ENCODE measurements around the gene EVI2A. TPM values are rescaled to one million over a fixed set of nuclear protein-coding genes. Genes with fewer than 3 reads are reported as not detected.

EVI2A gene
- total and polyA plus RNA-seq, 9 of the 15 experiments (the other 6 are each of a cell fraction or from before 2014, with no cell fraction given), result 0.06 to 0.37 (median 0.15) TPM; not detected in 3

DNA sequence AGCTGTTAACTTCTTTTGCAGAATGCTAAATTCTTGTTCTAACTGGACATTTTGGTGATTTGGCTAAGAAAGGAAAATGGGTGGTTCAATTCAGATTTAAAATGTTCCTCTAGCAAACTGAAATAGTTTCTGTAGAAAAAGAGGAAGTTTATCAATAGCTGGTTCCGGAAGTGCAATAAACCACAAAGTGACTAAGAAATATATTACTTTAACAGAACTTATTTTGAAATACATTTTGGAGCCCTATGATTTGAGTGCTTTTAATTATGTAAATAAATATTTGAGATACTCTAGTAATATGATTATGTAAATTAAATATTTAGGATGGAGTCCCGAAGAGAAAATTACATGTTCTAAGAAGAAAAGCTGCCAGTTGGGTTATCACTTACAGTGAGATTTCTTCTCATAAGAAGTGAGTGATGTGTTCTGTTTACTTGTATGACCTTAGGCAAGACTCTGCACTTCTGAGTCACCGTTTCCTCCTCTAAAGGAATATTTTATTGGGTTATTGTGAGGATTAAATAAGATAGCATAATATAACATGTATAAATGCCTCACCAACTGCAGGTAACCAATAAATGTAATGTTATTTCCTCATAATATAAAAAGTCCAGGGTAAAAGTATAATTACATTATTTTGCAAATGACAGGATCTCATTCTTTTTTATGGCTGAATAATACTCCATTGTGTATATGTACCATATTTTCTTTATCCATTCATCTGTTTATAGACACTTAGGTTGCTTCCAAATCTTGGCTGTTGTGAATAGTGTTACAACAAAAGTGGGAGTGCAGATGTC lies 7.2 kb downstream of the EVI2A start, which contains the start of gene EVI2B (continued):
- TF ChIP-seq, protein P1, sequence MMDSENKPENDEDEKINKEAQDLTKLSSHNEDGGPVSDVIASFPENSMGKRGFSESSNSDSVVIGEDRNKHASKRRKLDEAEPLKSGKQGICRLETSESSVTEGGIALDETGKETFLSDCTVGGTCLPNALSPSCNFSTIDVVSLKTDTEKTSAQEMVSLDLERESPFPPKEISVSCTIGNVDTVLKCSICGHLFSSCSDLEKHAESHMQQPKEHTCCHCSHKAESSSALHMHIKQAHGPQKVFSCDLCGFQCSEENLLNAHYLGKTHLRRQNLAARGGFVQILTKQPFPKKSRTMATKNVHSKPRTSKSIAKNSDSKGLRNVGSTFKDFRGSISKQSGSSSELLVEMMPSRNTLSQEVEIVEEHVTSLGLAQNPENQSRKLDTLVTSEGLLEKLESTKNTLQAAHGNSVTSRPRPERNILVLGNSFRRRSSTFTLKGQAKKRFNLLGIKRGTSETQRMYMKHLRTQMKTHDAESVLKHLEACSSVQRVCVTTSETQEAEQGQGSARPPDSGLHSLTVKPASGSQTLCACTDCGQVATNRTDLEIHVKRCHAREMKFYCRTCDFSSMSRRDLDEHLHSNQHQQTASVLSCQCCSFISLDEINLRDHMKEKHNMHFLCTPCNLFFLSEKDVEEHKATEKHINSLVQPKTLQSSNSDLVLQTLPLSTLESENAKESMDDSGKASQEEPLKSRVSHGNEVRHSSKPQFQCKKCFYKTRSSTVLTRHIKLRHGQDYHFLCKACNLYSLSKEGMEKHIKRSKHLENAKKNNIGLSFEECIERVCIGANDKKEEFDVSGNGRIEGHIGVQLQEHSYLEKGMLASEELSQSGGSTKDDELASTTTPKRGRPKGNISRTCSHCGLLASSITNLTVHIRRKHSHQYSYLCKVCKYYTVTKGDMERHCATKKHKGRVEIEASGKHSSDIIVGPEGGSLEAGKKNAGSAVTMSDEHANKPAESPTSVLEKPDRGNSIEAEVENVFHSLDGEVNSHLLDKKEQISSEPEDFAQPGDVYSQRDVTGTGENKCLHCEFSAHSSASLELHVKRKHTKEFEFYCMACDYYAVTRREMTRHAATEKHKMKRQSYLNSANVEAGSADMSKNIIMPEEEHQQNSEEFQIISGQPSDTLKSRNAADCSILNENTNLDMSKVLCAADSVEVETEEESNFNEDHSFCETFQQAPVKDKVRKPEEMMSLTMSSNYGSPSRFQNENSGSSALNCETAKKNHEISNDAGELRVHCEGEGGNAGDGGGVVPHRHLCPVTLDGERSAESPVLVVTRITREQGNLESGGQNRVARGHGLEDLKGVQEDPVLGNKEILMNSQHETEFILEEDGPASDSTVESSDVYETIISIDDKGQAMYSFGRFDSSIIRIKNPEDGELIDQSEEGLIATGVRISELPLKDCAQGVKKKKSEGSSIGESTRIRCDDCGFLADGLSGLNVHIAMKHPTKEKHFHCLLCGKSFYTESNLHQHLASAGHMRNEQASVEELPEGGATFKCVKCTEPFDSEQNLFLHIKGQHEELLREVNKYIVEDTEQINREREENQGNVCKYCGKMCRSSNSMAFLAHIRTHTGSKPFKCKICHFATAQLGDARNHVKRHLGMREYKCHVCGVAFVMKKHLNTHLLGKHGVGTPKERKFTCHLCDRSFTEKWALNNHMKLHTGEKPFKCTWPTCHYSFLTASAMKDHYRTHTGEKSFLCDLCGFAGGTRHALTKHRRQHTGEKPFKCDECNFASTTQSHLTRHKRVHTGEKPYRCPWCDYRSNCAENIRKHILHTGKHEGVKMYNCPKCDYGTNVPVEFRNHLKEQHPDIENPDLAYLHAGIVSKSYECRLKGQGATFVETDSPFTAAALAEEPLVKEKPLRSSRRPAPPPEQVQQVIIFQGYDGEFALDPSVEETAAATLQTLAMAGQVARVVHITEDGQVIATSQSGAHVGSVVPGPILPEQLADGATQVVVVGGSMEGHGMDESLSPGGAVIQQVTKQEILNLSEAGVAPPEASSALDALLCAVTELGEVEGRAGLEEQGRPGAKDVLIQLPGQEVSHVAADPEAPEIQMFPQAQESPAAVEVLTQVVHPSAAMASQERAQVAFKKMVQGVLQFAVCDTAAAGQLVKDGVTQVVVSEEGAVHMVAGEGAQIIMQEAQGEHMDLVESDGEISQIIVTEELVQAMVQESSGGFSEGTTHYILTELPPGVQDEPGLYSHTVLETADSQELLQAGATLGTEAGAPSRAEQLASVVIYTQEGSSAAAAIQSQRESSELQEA (IDR thresholded peaks at IDR 0.05; ENCODE audit: low read depth), result no peak
- peak; percentile 89 for TF ChIP-seq ZNF146 (CRISPR knock-in tag; IDR thresholded peaks at IDR 0.05; ENCODE audit: unreplicated experiment)
- no peak for TF ChIP-seq ZZZ3 (IDR thresholded peaks at IDR 0.05)
- TF ChIP-seq LEF1 (IDR thresholded peaks at IDR 0.05), result peak; percentile 60; the same call in 1 of the 2 replicates
- TF ChIP-seq, protein P2, sequence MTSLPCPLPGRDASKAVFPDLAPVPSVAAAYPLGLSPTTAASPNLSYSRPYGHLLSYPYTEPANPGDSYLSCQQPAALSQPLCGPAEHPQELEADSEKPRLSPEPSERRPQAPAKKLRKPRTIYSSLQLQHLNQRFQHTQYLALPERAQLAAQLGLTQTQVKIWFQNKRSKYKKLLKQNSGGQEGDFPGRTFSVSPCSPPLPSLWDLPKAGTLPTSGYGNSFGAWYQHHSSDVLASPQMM (CRISPR knock-in tag; IDR thresholded peaks at IDR 0.05), result no peak
- TF ChIP-seq GTF2E2 (tag; IDR thresholded peaks at IDR 0.05), result peak; percentile 38; the same call in 1 of the 2 replicates
- peak; percentile 52; the same call in 1 of the 2 replicates for TF ChIP-seq MYBL2 (IDR thresholded peaks at IDR 0.05; ENCODE audit: low read depth)
- no peak for TF ChIP-seq MYBL2 (CRISPR knock-in tag; IDR thresholded peaks at IDR 0.05; ENCODE audit: borderline replicate concordance)
- TF ChIP-seq GATAD2B (IDR thresholded peaks at IDR 0.05; ENCODE audit: borderline replicate concordance), result 0 out of 2 replicates have a peak, but pooled peaks have one; percentile 42
- TF ChIP-seq FOXM1 (IDR thresholded peaks at IDR 0.05; ENCODE audit: low read depth), result 0 out of 2 replicates have a peak, but pooled peaks have one; percentile 9
- no peak for TF ChIP-seq FOXM1 (CRISPR knock-in tag; IDR thresholded peaks at IDR 0.05; ENCODE audit: low read depth)
- TF ChIP-seq, protein P3, sequence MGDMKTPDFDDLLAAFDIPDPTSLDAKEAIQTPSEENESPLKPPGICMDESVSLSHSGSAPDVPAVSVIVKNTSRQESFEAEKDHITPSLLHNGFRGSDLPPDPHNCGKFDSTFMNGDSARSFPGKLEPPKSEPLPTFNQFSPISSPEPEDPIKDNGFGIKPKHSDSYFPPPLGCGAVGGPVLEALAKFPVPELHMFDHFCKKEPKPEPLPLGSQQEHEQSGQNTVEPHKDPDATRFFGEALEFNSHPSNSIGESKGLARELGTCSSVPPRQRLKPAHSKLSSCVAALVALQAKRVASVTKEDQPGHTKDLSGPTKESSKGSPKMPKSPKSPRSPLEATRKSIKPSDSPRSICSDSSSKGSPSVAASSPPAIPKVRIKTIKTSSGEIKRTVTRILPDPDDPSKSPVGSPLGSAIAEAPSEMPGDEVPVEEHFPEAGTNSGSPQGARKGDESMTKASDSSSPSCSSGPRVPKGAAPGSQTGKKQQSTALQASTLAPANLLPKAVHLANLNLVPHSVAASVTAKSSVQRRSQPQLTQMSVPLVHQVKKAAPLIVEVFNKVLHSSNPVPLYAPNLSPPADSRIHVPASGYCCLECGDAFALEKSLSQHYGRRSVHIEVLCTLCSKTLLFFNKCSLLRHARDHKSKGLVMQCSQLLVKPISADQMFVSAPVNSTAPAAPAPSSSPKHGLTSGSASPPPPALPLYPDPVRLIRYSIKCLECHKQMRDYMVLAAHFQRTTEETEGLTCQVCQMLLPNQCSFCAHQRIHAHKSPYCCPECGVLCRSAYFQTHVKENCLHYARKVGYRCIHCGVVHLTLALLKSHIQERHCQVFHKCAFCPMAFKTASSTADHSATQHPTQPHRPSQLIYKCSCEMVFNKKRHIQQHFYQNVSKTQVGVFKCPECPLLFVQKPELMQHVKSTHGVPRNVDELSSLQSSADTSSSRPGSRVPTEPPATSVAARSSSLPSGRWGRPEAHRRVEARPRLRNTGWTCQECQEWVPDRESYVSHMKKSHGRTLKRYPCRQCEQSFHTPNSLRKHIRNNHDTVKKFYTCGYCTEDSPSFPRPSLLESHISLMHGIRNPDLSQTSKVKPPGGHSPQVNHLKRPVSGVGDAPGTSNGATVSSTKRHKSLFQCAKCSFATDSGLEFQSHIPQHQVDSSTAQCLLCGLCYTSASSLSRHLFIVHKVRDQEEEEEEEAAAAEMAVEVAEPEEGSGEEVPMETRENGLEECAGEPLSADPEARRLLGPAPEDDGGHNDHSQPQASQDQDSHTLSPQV (IDR thresholded peaks at IDR 0.05), result peak; percentile 35; the same call in 1 of the 2 replicates
